K562 (cell line): ENCODE data around the gene PRRC2A. TPM values are rescaled to one million over a fixed set of nuclear protein-coding genes. Genes with fewer than 3 reads are reported as not detected.

Experiments
- CBX1 ChIP-seq: sonication (generic); IDR thresholded peaks from 2 replicates; pipeline ENCODE4 v1.6.1; 2016; ENCODE audit warnings: antibody characterized with exemption, low read depth, mild to moderate bottlenecking
- COPS2 ChIP-seq: fragments of 450-650 bp; conservative IDR thresholded peaks from 2 replicates; pipeline ENCODE4 v1.6.1; 2016; ENCODE audit warnings: mild to moderate bottlenecking, moderate library complexity
- DPF2 ChIP-seq: fragments of 450-650 bp; IDR thresholded peaks from 2 replicates; pipeline ENCODE4 v1.6.1; 2016
- EHMT2 ChIP-seq: fragments of 450-650 bp; IDR thresholded peaks from 2 replicates; pipeline ENCODE4 v1.6.1; 2018; ENCODE audit warnings: antibody characterized with exemption
- ESRRB ChIP-seq: fragments of 250-450 bp; sonication (Bioruptor Pico); IDR thresholded peaks from 2 replicates; pipeline ENCODE4 v1.5.0; 2020; ENCODE audit warnings: mild to moderate bottlenecking, moderate library complexity, borderline replicate concordance
- ETV1 ChIP-seq: fragments of 450-650 bp; conservative IDR thresholded peaks from 2 replicates; pipeline ENCODE4 v1.6.1; 2016; ENCODE audit warnings: missing genetic modification characterization, control low read depth, low read depth, missing compliant biosample characterization
- HDAC1 ChIP-seq, 2 experiments: fragments of 450-650 bp; IDR thresholded peaks; 2 replicates each; pipeline ENCODE4 v1.6.1; 2016 to 2017; ENCODE audit warnings: inconsistent platforms in 1 of 2, mild to moderate bottlenecking in 1 of 2, moderate library complexity in 1 of 2
- HDAC8 ChIP-seq: fragments of 450-650 bp; IDR thresholded peaks from 2 replicates; pipeline ENCODE4 v1.6.1; 2016; ENCODE audit warnings: mild to moderate bottlenecking, missing genetic modification characterization, moderate library complexity, missing compliant biosample characterization
- MAZ ChIP-seq, 2 experiments: fragments of 450-650 bp in 1 of 2; sonication (generic) in 1 of 2; formaldehyde crosslinking; IDR thresholded peaks in 1 of 2; conservative IDR thresholded peaks in 1 of 2; 2 replicates each; pipeline versions ENCODE4 v1.4.0 to v1.5.0; 2020; ENCODE audit warnings: mild to moderate bottlenecking in 1 of 2, missing genetic modification reagents in 1 of 2
- MCM7 ChIP-seq, 2 experiments: fragments of 450-650 bp; IDR thresholded peaks; 2 replicates each; pipeline ENCODE4 v1.6.1; 2016 to 2018
- NRF1 ChIP-seq, 2 experiments: fragments of 450-650 bp; IDR thresholded peaks in 1 of 2; conservative IDR thresholded peaks in 1 of 2; 2 replicates each; pipeline ENCODE4 v1.6.1; 2014; ENCODE audit warnings: mild to moderate bottlenecking in 2 of 2
- POU5F1 ChIP-seq: fragments of 150-350 bp; IDR thresholded peaks from 2 replicates; pipeline ENCODE4 v1.6.1; 2014; ENCODE audit warnings: borderline replicate concordance, low read length, low read depth, mild to moderate bottlenecking; ENCODE audit not compliant: partially characterized antibody
- SAFB ChIP-seq: fragments of 200-400 bp; formaldehyde crosslinking; IDR thresholded peaks from 2 replicates; pipeline ENCODE4 v1.6.1; 2017; ENCODE audit warnings: low read depth, low read length, borderline replicate concordance
- SAP30 ChIP-seq: fragments of 200-600 bp; sonication (generic); IDR thresholded peaks from 2 replicates; pipeline ENCODE4 v1.6.1; 2012; ENCODE audit warnings: borderline replicate concordance, low read depth, mild to moderate bottlenecking, moderate library complexity, low read length, control low read depth, inconsistent platforms; ENCODE audit not compliant: insufficient read depth, poor library complexity, severe bottlenecking
- SNAPC5 ChIP-seq: fragments of 250-450 bp; sonication (Bioruptor Pico); IDR thresholded peaks from 2 replicates; pipeline ENCODE4 v1.8.0; 2021; ENCODE audit warnings: moderate library complexity, mild to moderate bottlenecking, inconsistent platforms
- TCF7 ChIP-seq: sonication (generic); IDR thresholded peaks from 2 replicates; pipeline ENCODE4 v1.6.1; 2016; ENCODE audit warnings: antibody characterized with exemption, borderline replicate concordance
- UBTF ChIP-seq, 2 experiments: IDR thresholded peaks; 2 replicates each; pipeline ENCODE4 v1.6.1; 2012; ENCODE audit warnings: improper control_type of control experiment in 2 of 2, low read depth in 2 of 2, low read length in 2 of 2, borderline replicate concordance in 1 of 2
- ZC3H8 ChIP-seq: fragments of 450-650 bp; IDR thresholded peaks from 2 replicates; pipeline ENCODE4 v1.6.1; 2017
- ZNF592 ChIP-seq: fragments of 450-650 bp; IDR thresholded peaks from 2 replicates; pipeline ENCODE4 v1.6.1; 2017; ENCODE audit warnings: antibody characterized with exemption, mild to moderate bottlenecking
- ZNF695 ChIP-seq: fragments of 450-650 bp; formaldehyde crosslinking; IDR thresholded peaks from 2 replicates; pipeline ENCODE4 v1.4.0; 2020; ENCODE audit warnings: mild to moderate bottlenecking, moderate library complexity
- ZNF785 ChIP-seq: fragments of 250-450 bp; sonication (Bioruptor Pico); IDR thresholded peaks from 2 replicates; pipeline ENCODE4 v1.4.0; 2020; ENCODE audit warnings: mild to moderate bottlenecking
- polyA plus RNA-seq, 8 experiments: library from polyadenylated mRNA; depleted of rRNA in 4 of 8; stranded (reverse) in 5 of 8; unstranded in 3 of 8; fragments of >200 nt; fragmentation: Nextera tagmentation in 2 of 8; fragmentation: Illumina TruSeq in 1 of 8; extraction: Ambion mirVana in 2 of 8; extraction: Trizol in 1 of 8; gene quantifications; 2 replicates each; pipeline versions ENCODE4 v1.2.1 to v1.2.3, GENCODE V29; 2011 to 2014; ENCODE audit warnings: inconsistent platforms in 1 of 8, missing spikeins in 1 of 8
- total RNA-seq, 7 experiments: library from RNA; depleted of rRNA in 6 of 7; stranded (reverse); fragments of >200 nt in 6 of 7; fragmentation: Illumina TruSeq in 2 of 7; extraction: Trizol in 2 of 7; gene quantifications; 2 replicates each; pipeline versions ENCODE4 v1.2.1 to v1.2.3, GENCODE V29; 2011 to 2021; ENCODE audit warnings: low replicate concordance in 1 of 7

Gene PRRC2A
- total and polyA plus RNA-seq, 9 of the 15 experiments (the other 6 are each of a cell fraction or from before 2014, with no cell fraction given): 1.0 to 332 (median 63.0) TPM

GRCh38 chr6:31621320-31621939, 915 bp downstream of the PRRC2A start (continued):
- TF ChIP-seq ZNF592 (no peak), ZNF785 (no peak), COPS2 (no peak), MAZ (CRISPR knock-in tag; conservative IDR thresholded peaks at IDR 0.05 in 1 of 2, IDR thresholded peaks at IDR 0.05 in 1 of 2) (no peak), SAP30 (peak; percentile 50), SNAPC5 (CRISPR knock-in tag) (no peak), ZNF695 (CRISPR knock-in tag) (no peak), DPF2 (no peak; the same call in 1 of the 2 replicates), SAFB (no peak), HDAC8 (no peak), MCM7 (IDR thresholded peaks at IDR 0.05) (0 out of 4 replicates have a peak, but pooled peaks of 1 of the 2 experiments have one; percentile 55), TCF7 (no peak), ZC3H8 (peak; percentile 66; the same call in 1 of the 2 replicates), EHMT2 (no peak), UBTF (IDR thresholded peaks at IDR 0.05; ENCODE audit: borderline replicate concordance in 1 of 2, low read depth in 2 of 2, low read length in 2 of 2) (no peak), ETV1 (tag) (no peak), NRF1 (conservative IDR thresholded peaks at IDR 0.05 in 1 of 2, IDR thresholded peaks at IDR 0.05 in 1 of 2) (no peak), POU5F1 (no peak), HDAC1 (IDR thresholded peaks at IDR 0.05) (0 out of 4 replicates have a peak, but pooled peaks of 1 of the 2 experiments have one; percentile 39), ESRRB (no peak), CBX1 (no peak)
